Retinal pigment epithelial cell (primary cell): ENCODE results near the gene SIL1.
"Not testable (repeated sequence)": the region's sequence is repeated elsewhere in the genome, so short reads cannot be mapped to it uniquely, and the experiment has no call there.

Experiments
- DNase-seq: peaks from one replicate; pipeline ENCODE4 v3.0.0-alpha.2; 2010; ENCODE audit warnings: low read depth
- H3K4me3 ChIP-seq: 2 replicates; pipeline ENCODE4 v1.5.1; 2011; ENCODE audit warnings: mild to moderate bottlenecking, low read length, control low read depth, moderate library complexity
- CTCF ChIP-seq: conservative IDR thresholded peaks from 2 replicates; pipeline ENCODE4 v1.5.1; 2011; ENCODE audit warnings: low read depth, low read length, control low read depth, inconsistent platforms

SIL1 gene

GRCh38 chr5:139079225-139079990 lies 118.8 kb downstream of the SIL1 start:
- H3K4me3 ChIP-seq = no peak overlapping the region
- no peak for DNase-seq
- no peak for TF ChIP-seq CTCF

- no peak overlapping the region for H3K4me3 ChIP-seq
- TF ChIP-seq CTCF = no peak
- no peak for DNase-seq
Observed at GRCh38 chr5:139078345-139078744, 119.8 kb downstream of the SIL1 start.

- H3K4me3 ChIP-seq = no peak overlapping the region
- TF ChIP-seq CTCF = no peak
- no peak for DNase-seq
Observed at GRCh38 chr5:139077899-139078298, 120.3 kb downstream of the SIL1 start.

GRCh38 chr5:139076111-139076510 lies 122.1 kb downstream of the SIL1 start:
- H3K4me3 ChIP-seq = no peak overlapping the region
- no peak for TF ChIP-seq CTCF
- no peak for DNase-seq

DNA sequence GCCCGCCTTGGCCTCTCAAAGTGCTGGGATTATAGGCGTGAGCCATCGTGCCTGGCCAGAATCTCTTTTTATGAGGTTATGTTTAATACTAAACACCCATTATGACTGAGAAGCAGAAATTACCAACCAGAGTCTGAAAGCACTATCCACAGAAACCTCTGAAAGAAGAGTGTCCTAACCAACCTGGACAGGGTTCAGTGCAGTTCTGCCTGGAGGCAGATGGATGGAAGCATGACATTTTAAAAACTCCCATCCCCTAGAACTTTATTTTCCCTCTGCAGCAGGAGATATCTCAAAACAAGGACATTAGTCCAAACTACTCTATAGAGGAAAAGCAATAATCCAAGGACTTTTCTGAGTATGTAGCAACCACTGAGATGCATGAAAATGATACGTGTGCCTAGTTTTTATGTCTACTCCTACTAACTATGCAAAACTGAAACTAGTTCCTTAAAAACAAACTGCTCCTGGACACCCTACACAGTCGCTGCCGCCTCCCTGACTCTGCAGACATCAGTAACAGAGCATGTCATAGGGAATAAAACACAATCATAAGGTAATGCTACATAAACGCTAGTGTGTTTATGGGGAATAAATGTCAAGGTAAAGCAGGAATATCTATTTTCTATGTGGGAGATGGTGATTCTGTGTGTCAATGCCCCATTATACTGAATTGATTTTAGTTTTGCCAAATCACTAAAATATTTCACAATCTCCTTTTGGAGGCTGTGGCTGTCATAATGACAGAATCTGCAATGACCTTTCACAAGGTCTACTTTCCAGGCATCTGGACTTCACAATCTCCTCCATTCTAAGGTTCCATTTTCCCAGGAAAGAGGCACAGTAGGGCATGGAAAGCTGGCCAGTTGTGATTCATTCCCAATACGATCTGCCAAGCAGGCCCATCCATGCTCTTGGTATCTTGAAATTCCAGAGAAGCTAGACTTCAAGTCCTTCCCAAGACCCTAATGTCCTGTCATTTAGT lies 122.8 kb downstream of the SIL1 start:
- H3K4me3 ChIP-seq = no peak overlapping the region
- no peak for DNase-seq
- TF ChIP-seq CTCF = no peak

DNA sequence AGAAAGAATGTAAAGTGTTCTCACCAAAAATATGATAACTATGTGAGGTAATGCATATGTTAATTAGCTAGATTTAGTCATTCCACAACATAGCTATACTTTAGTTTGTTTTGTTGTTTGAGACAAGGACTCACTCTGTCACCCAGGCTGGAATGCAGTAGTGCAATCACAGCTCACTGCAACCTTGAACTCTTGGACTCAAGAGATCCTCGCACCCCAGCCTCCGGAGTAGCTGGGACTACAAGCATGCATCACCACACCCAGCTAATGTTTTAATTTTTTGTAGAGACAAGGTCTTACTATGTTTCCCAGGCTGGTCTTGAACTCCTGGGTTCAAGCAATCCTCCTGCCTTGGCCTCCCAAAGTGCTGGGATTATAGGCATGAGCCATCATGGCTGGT lies 124.2 kb downstream of the SIL1 start:
- DNase-seq, H3K4me3 ChIP-seq: not testable (repeated sequence)

DNA sequence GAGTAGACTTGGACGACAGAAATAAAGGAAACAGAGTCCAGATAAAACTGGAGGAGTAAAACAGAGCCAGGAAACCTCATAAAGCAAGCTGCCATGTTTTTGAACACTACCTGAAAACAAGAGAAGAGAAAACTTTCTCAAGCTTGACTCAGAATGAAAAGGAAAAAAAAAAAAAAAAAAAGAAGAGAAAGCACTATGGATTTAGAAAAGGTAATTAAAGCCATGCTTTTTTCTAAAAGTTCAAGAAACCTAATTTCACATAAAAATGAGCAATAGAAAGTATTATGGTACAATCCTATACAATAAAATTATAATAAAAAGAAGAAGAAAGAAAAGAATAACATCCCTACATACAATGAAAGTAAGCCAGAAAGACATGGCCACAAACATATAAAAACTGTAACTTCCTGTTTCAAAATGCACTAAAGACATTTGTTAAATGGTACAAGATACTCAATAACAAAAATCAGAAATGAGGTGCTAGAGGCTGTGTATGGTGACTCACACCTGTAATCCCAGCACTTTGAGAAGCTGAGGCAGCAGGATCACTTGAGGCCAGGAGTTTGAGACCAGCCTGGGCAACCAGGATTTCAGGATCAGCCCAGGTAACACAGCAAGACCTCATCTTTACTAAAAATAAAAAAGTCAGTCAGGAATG lies 129.5 kb downstream of the SIL1 start:
- no peak for DNase-seq
- no peak overlapping the region for H3K4me3 ChIP-seq
- no peak for TF ChIP-seq CTCF
